ENCODE measurements around the gene NIP7. TPM values are rescaled to one million over a fixed set of nuclear protein-coding genes. Genes with fewer than 3 reads are reported as not detected.
A peak's percentile ranks its signal among the peaks of the same experiment; 100 is the strongest.

NIP7 gene
- total RNA-seq, 4 donors from 2014 or later = 8.2 to 17.1 (median 11.7) TPM

DNA sequence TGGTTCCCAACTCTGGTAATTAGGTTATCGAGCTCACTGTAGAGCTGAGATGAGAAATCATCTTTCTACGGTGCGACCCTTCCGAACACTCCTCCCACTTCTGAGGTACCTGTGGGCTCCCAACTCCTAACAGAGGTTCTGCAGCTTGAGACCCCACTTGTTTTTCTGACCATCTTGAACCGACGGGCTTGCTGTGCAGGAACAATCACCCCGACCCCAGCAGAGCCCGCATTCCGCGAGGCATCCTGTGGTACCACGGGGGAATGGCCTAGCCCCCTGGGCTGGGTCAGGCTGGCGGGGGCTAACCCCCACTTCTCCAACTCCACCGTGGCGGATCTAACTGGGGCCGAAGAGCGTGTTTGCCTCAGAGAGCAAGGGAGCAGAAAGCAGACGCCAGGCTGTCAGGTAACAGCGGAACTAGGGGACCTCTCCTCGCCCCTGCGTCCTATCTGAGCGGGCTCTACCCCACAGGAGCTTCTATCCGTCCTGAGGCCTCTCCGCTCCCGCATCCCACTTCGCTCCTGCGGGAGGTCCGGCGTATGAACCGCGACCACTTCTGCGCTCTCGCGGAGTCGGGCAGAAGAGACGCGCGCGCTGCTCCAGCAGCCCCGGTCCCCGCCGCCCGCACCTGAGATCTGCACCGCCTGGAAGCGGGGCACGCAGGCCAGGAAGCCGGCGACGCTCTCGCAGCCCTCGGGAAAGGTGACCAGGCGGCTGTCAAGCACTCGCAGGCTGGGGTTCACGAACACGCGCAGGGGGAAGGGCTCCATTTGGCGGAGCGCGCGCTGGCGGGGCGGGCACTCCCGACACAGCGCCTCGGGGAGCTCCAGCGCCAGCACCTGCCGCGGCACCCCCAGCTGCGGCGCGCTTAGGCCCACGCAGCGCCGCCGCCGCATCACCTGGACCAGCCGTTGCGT is 9.9 kb upstream of the NIP7 start:
- H3K27ac ChIP-seq = peak overlapping the region in 2 of 4 donors; percentile 89 to 92
- WGBS, 2 donors = 14 to 21% methylated on average over 17 to 29 of the region's 77 CpGs
- no peaks in the 10 kb centered on the region for H3K27me3 ChIP-seq
- DNase-seq (ENCODE audit: low spot score in 2 of 2) = no peak
- H3K9me3 ChIP-seq = no peaks in the 10 kb centered on the region
- peak overlapping the region; percentile 52 to 90 (median 76) for H3K4me3 ChIP-seq
- H3K4me1 ChIP-seq = peaks cover 7 to 66% (median 17%) of the 10 kb centered on the region in 4 donors
- H3K36me3 ChIP-seq = peaks cover 0 to 73% (median 10%) of the 10 kb centered on the region in 3 donors
- TF ChIP-seq CTCF (IDR thresholded peaks at IDR 0.05) = no peak
- TF ChIP-seq EP300 (IDR thresholded peaks at IDR 0.05) = no peak
- no peak for TF ChIP-seq POLR2A (IDR thresholded peaks at IDR 0.05)

GRCh38 chr16:69330286-69331109 is 9.1 kb upstream of the NIP7 start, which contains the start of gene PDF:
Gene PDF, minus strand, starts transcription at chr16:69330588. Its CDS starts 18 bp downstream, at chr16:69330570.
- Histone ChIP-seq H3K27me3 (no peaks in the 10 kb centered on the region), H3K27ac (peak within 1 kb of the TSS; percentile 75 to 95 (median 90)), H3K4me1 (peaks cover 7 to 65% (median 17%) of the 10 kb centered on the region in 4 donors), H3K4me3 (peak within 1 kb of the TSS; percentile 52 to 90 (median 86)), H3K36me3 (peaks cover 0 to 73% (median 13%) of the 10 kb centered on the region in 3 donors), H3K9me3 (no peaks in the 10 kb centered on the region)
- DNase-seq (ENCODE audit: low spot score in 2 of 2) = peak; percentile 83 to 87
- 0 to 1% methylated on average over 8 to 32 of the region's 93 CpGs for WGBS, 2 donors
- TF ChIP-seq EP300 (IDR thresholded peaks at IDR 0.05) = peak; percentile 57 to 92
- TF ChIP-seq POLR2A (IDR thresholded peaks at IDR 0.05) = peak; percentile 50 to 57
- peak in 2 of 5 experiments; percentile 16 to 52 for TF ChIP-seq CTCF (IDR thresholded peaks at IDR 0.05)

GRCh38 chr16:69334696-69335095 is 4.9 kb upstream of the NIP7 start:
- Histone ChIP-seq H3K4me1 (peaks cover 0 to 55% (median 13%) of the 10 kb centered on the region in 4 donors), H3K27ac (no peak overlapping the region), H3K4me3 (no peak overlapping the region), H3K9me3 (no peaks in the 10 kb centered on the region), H3K36me3 (peaks cover 0 to 52% (median 13%) of the 10 kb centered on the region in 3 donors), H3K27me3 (no peaks in the 10 kb centered on the region)
- TF ChIP-seq POLR2A (IDR thresholded peaks at IDR 0.05) = no peak
- TF ChIP-seq EP300 (IDR thresholded peaks at IDR 0.05) = no peak
- no peak for TF ChIP-seq CTCF (IDR thresholded peaks at IDR 0.05)
- DNase-seq (ENCODE audit: low spot score in 2 of 2) = no peak
- WGBS, 2 donors = 88 to 95% methylated on average over 8 to 9 of the region's 9 CpGs

DNA sequence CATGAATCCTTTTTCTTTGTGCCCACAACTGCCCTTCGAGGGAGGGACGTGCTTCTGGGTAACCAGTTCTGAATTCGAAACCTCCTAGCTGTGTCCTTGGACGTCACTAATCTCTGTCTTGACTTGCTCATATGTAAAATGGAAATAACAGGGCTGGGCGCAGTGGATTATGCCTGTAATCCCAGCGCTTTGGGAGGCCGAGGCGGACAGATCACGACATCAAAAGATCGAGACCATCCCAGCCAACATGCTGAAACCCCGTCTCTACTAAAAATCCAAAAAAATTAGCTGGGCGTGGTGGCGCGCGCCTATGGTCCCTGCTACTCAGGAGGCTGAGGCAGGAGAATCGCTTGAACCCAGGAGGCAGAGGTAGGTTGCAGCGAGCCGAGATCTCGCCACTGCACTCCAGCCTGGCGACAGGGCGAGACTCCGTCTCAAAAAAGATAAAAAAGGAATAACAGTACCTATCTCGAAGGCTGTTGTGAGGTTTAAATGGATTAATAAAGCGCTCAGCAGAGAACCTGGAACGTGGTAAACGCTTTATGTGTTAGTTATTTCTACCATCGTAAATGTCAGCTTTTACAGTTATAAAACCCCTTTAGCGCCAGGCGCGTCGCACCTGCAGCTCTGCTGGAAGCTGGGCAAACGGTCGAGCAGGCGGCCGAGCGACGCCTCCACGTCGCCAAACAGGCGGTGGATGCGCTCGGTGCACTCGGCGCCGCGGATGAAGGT is 849 bp upstream of the NIP7 start:
- DNase-seq (ENCODE audit: low spot score in 2 of 2) = no peak
- no peaks in the 10 kb centered on the region for H3K27me3 ChIP-seq
- peaks cover 0 to 58% (median 23%) of the 10 kb centered on the region in 4 donors for H3K4me1 ChIP-seq
- peak overlapping the region; percentile 66 to 100 (median 84) for H3K4me3 ChIP-seq
- H3K36me3 ChIP-seq = peaks cover 0 to 52% (median 6%) of the 10 kb centered on the region in 3 donors
- WGBS, 2 donors = 18 to 23% methylated on average over 45 to 46 of the region's 46 CpGs
- no peaks in the 10 kb centered on the region for H3K9me3 ChIP-seq
- TF ChIP-seq POLR2A (IDR thresholded peaks at IDR 0.05) = no peak
- no peak for TF ChIP-seq CTCF (IDR thresholded peaks at IDR 0.05)
- TF ChIP-seq EP300 (IDR thresholded peaks at IDR 0.05) = no peak
- peak overlapping the region; percentile 38 to 94 (median 91) for H3K27ac ChIP-seq
